Activated naive CD8-positive, alpha-beta T cell treated with anti-CD3 and anti-CD28 coated beads, Interleukin-2, amount 50 U/mL, for 24 hours (primary cell): ENCODE data around the gene ADGRA1.

Source experiments
- ATAC-seq: fragments of 150-1000 bp; cut with Tn5 transposase; one replicate; pipeline ENCODE4 v1.10.0; 2021
- DNase-seq: peaks from one replicate; pipeline ENCODE4 v3.0.0; 2021
- H3K27ac Mint-ChIP-seq: one replicate; pipeline ENCODE4 v1.8.0; 2021; ENCODE audit warnings: mild to moderate bottlenecking, mixed read lengths
- H3K27me3 Mint-ChIP-seq: one replicate; pipeline ENCODE4 v1.8.0; 2021; ENCODE audit warnings: mixed read lengths
- H3K36me3 Mint-ChIP-seq: one replicate; pipeline ENCODE4 v1.8.0; 2021; ENCODE audit warnings: low read depth, mixed read lengths
- H3K4me1 Mint-ChIP-seq: one replicate; pipeline ENCODE4 v1.8.0; 2021; ENCODE audit warnings: mixed read lengths
- H3K4me3 Mint-ChIP-seq: one replicate; pipeline ENCODE4 v1.8.0; 2021; ENCODE audit warnings: mild to moderate bottlenecking, moderate library complexity, mixed read lengths
- H3K9me3 Mint-ChIP-seq: one replicate; pipeline ENCODE4 v1.8.0; 2021; ENCODE audit warnings: mixed read lengths

The ADGRA1 gene

DNA sequence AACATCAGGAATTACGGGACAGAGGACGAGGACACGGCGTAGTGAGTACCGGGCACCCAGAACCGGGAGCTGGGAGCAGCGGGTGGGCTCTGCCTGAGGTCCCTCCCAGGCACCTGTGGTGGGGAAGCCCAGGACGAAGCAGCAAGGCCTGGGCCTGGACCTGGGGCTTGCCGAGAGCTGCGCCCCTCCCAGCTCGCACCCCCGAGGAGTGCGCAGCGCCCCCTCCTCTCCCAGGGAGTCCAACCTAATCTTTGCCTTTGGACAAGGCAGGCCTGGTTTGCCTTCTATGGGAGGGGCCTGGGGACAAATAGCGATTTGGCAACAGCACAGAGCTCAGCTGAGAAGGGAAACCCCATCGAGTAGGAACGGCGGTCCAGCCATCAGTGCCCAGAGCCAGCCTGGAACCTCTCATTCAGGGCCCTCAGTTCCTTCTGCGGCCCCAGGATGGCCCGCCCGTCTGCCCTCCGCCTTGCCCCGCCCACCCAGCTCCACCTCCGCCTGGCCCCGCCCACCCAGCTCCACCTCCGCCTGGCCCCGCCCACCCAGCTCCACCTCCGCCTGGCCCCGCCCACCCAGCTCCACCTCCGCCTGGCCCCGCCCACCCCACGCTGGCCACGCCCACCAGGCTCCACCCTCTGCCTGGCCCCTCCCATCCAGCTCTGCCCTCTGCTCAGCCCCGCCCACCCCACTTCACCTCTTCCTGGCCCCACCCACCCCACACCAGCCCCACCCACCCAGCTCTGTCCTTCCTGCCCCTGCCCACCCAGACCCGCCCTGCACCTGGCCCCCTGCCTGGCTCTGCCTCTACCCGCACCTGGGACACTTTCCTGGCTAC, 39.8 kb downstream of the ADGRA1 start:
- no peaks in the 10 kb centered on the region for H3K9me3 Mint-ChIP-seq
- no peak for ATAC-seq
- no peak overlapping the region for H3K4me3 Mint-ChIP-seq
- H3K27me3 Mint-ChIP-seq, result peaks cover 21% of the 10 kb centered on the region
- peaks cover 4% of the 10 kb centered on the region for H3K4me1 Mint-ChIP-seq
- no peaks in the 10 kb centered on the region for H3K36me3 Mint-ChIP-seq
- H3K27ac Mint-ChIP-seq, result no peak overlapping the region
- DNase-seq, result peak; percentile 50

DNA sequence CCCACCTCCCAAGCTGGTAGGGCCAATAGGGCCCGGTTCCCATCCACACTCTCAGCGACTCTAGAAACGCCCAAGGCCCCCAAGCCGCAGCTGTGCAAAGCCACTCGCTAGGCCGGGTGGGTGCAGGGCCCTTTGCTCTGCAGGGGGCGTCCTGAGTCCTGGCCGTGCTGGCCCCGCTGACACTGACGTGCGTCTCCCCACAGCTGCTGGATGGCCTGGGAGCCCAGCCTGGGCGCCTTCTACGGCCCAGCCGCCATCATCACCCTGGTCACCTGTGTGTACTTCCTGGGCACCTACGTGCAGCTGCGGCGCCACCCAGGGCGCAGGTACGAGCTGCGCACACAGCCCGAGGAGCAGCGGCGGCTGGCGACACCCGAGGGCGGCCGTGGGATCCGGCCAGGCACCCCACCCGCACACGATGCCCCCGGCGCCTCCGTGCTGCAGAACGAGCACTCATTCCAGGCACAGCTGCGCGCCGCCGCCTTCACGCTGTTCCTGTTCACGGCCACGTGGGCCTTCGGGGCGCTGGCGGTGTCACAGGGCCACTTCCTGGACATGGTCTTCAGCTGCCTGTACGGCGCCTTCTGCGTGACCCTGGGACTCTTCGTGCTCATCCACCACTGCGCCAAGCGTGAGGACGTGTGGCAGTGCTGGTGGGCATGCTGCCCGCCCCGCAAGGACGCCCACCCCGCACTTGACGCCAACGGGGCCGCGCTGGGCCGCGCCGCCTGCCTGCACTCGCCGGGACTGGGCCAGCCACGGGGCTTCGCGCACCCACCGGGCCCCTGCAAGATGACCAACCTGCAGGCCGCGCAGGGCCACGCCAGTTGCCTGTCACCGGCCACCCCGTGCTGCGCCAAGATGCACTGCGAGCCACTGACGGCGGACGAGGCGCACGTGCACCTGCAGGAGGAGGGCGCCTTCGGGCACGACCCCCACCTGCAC, 40.7 kb downstream of the ADGRA1 start:
- H3K4me1 Mint-ChIP-seq, result peaks cover under 1% of the 10 kb centered on the region
- no peaks in the 10 kb centered on the region for H3K9me3 Mint-ChIP-seq
- DNase-seq, result no peak
- peaks cover 17% of the 10 kb centered on the region for H3K27me3 Mint-ChIP-seq
- no peak overlapping the region for H3K4me3 Mint-ChIP-seq
- H3K27ac Mint-ChIP-seq, result no peak overlapping the region
- ATAC-seq, result no peak
- H3K36me3 Mint-ChIP-seq, result no peaks in the 10 kb centered on the region

DNA sequence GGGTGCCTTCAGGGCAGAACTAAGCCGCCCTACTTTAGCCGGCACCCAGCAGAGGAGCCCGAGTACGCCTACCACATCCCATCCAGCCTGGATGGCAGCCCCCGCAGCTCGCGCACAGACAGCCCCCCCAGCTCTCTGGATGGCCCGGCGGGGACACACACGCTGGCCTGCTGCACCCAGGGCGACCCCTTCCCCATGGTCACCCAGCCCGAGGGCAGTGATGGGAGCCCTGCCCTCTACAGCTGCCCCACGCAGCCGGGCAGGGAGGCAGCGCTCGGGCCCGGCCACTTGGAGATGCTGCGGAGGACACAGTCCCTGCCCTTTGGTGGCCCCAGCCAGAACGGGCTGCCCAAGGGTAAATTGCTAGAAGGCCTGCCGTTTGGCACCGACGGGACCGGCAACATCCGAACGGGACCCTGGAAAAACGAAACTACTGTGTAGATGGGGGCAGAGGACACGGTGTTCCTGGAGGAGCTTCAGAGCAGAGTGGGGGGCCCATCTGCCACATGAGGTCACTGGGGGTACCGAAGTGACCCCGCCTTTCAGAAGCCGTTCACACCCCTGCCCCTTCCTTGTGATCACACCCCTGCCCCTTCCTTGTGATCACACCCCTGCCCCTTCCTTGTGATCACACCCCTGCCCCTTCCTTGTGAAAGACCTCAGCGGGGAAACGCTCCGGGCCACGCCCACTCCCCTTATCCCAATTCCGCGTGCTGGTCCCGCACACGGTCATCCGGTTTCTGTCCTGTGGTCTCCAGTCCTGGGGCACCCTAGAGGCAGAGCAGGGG, 41.5 kb downstream of the ADGRA1 start:
- Mint-ChIP-seq H3K27ac (no peak overlapping the region), H3K36me3 (no peaks in the 10 kb centered on the region), H3K9me3 (no peaks in the 10 kb centered on the region), H3K4me1 (no peaks in the 10 kb centered on the region), H3K4me3 (no peak overlapping the region), H3K27me3 (peaks cover 12% of the 10 kb centered on the region)
- ATAC-seq (no peak), DNase-seq (no peak)

DNA sequence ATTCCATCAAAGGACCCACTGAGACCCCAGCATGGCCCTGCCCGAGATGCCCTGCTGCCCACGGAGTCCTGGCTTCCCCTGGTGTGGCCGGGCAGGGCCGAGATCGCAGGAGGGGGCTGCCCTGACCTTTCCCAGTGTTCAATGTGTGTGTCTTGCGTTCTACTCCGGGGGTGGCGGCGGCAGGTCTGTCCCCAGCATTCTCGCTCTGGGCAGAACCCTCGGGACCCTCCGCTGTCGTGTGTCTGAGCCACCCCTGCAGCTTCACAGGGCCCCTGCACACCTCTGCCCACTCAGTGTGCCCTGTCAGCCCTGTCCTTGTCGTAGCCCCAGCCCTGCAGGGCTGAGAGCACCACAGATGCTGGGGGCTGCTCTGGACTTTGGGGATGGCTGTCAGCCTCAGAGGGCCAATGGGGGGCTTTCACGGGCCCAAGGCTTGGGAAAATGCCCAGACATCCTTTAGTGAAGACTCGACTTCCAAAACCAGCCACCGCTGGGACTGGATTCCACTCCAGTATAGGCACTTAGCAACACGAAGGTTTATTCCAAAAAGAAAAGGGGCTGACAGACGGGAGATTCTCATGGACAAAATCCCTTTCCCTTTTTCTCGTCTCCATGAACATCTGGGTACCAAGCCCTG, 42.3 kb downstream of the ADGRA1 start:
- Mint-ChIP-seq H3K9me3 (no peaks in the 10 kb centered on the region), H3K27me3 (peaks cover 9% of the 10 kb centered on the region), H3K4me3 (no peak overlapping the region), H3K27ac (no peak overlapping the region), H3K36me3 (no peaks in the 10 kb centered on the region), H3K4me1 (no peaks in the 10 kb centered on the region)
- DNase-seq (no peak), ATAC-seq (no peak)

GRCh38 chr10:133130602-133131001, 42.9 kb downstream of the ADGRA1 start:
- Mint-ChIP-seq H3K4me1 (no peaks in the 10 kb centered on the region), H3K27me3 (peaks cover 6% of the 10 kb centered on the region), H3K9me3 (no peaks in the 10 kb centered on the region), H3K27ac (no peak overlapping the region), H3K36me3 (no peaks in the 10 kb centered on the region), H3K4me3 (no peak overlapping the region)
- ATAC-seq (no peak), DNase-seq (no peak)

- no peak for ATAC-seq
Measured at GRCh38 chr10:133131053-133131452, 43.3 kb downstream of the ADGRA1 start.

GRCh38 chr10:133131734-133132472, 44.2 kb downstream of the ADGRA1 start:
- Mint-ChIP-seq H3K27ac (no peak overlapping the region), H3K27me3 (no peaks in the 10 kb centered on the region), H3K4me1 (no peaks in the 10 kb centered on the region), H3K4me3 (no peak overlapping the region), H3K9me3 (no peaks in the 10 kb centered on the region), H3K36me3 (no peaks in the 10 kb centered on the region)
- DNase-seq, result no peak
- no peak for ATAC-seq

More at GRCh38 chr10:133131053-133131452, 43.3 kb downstream of the ADGRA1 start:
- no peaks in the 10 kb centered on the region for H3K36me3 Mint-ChIP-seq
- H3K27ac Mint-ChIP-seq, result no peak overlapping the region
- H3K4me3 Mint-ChIP-seq, result no peak overlapping the region
- H3K4me1 Mint-ChIP-seq, result no peaks in the 10 kb centered on the region
- peaks cover 2% of the 10 kb centered on the region for H3K27me3 Mint-ChIP-seq
- H3K9me3 Mint-ChIP-seq, result no peaks in the 10 kb centered on the region
- no peak for DNase-seq

- DNase-seq, result no peak
- Mint-ChIP-seq H3K4me1 (no peaks in the 10 kb centered on the region), H3K36me3 (no peaks in the 10 kb centered on the region), H3K27me3 (no peaks in the 10 kb centered on the region), H3K9me3 (no peaks in the 10 kb centered on the region), H3K27ac (no peak overlapping the region), H3K4me3 (no peak overlapping the region)
- ATAC-seq, result no peak
Measured at GRCh38 chr10:133132473-133133291, 45.0 kb downstream of the ADGRA1 start.

- Mint-ChIP-seq H3K4me3 (no peak overlapping the region), H3K9me3 (no peaks in the 10 kb centered on the region), H3K36me3 (no peaks in the 10 kb centered on the region), H3K4me1 (no peaks in the 10 kb centered on the region), H3K27me3 (no peaks in the 10 kb centered on the region), H3K27ac (no peak overlapping the region)
- no peak for ATAC-seq
- no peak for DNase-seq
Measured at GRCh38 chr10:133133471-133134231, 45.9 kb downstream of the ADGRA1 start.

GRCh38 chr10:133134411-133135115, 46.8 kb downstream of the ADGRA1 start:
- Mint-ChIP-seq H3K9me3 (no peaks in the 10 kb centered on the region), H3K27me3 (no peaks in the 10 kb centered on the region), H3K36me3 (no peaks in the 10 kb centered on the region), H3K4me1 (no peaks in the 10 kb centered on the region), H3K27ac (peak overlapping the region; percentile 25), H3K4me3 (no peak overlapping the region)
- no peak for DNase-seq
- no peak for ATAC-seq

DNA sequence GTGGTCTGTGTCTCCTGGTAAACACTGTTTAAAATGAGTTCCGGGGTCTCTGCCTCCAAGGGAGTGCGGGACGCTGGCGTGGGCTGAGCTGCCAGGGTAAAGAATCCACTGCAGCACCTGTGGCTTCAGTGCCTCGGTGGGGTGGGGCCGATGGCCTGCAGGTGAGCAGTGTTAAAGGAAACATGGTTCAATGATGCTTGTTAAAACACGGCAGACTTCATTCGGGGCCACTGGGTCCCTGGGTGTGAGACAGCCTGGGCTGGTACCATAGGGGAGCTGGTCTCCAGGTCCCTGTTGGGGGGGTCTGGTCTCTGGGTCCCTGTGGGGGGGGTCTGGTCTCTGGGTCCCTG, 47.4 kb downstream of the ADGRA1 start:
- Mint-ChIP-seq H3K27ac (no peak overlapping the region), H3K9me3 (no peaks in the 10 kb centered on the region), H3K36me3 (no peaks in the 10 kb centered on the region), H3K4me3 (no peak overlapping the region), H3K4me1 (no peaks in the 10 kb centered on the region), H3K27me3 (no peaks in the 10 kb centered on the region)
- ATAC-seq (no peak), DNase-seq (no peak)
